Esophagus squamous epithelium (tissue), 5 donors: Measurements from ENCODE around the gene PRR5. TPM values are rescaled to one million over a fixed set of nuclear protein-coding genes. Genes with fewer than 3 reads are reported as not detected.

Source experiments
- DNase-seq: peaks from one replicate; lab custom pipeline; 2025; lab: John Stamatoyannopoulos, UW
- H3K27ac ChIP-seq, 4 donors: fragments of 200-600 bp; sonication (generic); one replicate each; pipeline ENCODE4 v1.5.1; 2016 to 2019; ENCODE audit warnings: mild to moderate bottlenecking in 1 of 4
- H3K27me3 ChIP-seq, 4 donors: fragments of 200-600 bp; sonication (generic); 1 replicate in 3 of 4; 2 replicates in 1 of 4; pipeline versions ENCODE4 v1.5.1 to v1.6.0; 2017 to 2021; ENCODE audit warnings: antibody characterized with exemption in 1 of 4
- H3K36me3 ChIP-seq, 3 donors: fragments of 200-600 bp; sonication (generic); one replicate each; pipeline ENCODE4 v1.5.1; 2016 to 2019
- H3K4me1 ChIP-seq, 3 donors: fragments of 200-600 bp; sonication (generic); one replicate each; pipeline ENCODE4 v1.5.1; 2017 to 2019
- H3K4me3 ChIP-seq, 4 donors: fragments of 200-600 bp; sonication (generic); 1 replicate in 3 of 4; 2 replicates in 1 of 4; pipeline ENCODE4 v1.5.1; 2016 to 2019; ENCODE audit warnings: mild to moderate bottlenecking in 2 of 4, moderate library complexity in 1 of 4
- H3K9me3 ChIP-seq, 3 donors: fragments of 200-600 bp; sonication (generic); one replicate each; pipeline ENCODE4 v1.5.1; 2016 to 2019
- CTCF ChIP-seq, 6 experiments: fragments of 450-650 bp in 4 of 6; fragments of 200-600 bp in 2 of 6; sonication (generic) in 2 of 6; IDR thresholded peaks; one replicate each; pipeline ENCODE4 v1.5.1; 2016 to 2019; ENCODE audit warnings: antibody characterized with exemption in 6 of 6, mild to moderate bottlenecking in 4 of 6, moderate library complexity in 4 of 6
- POLR2A ChIP-seq, 4 donors: fragments of 450-650 bp; IDR thresholded peaks; one replicate each; pipeline ENCODE4 v1.6.1; 2017; ENCODE audit warnings: antibody characterized with exemption in 4 of 4, mild to moderate bottlenecking in 4 of 4, moderate library complexity in 3 of 4
- WGBS, 2 donors: methylation state at CpG; one replicate each; pipeline ENCODE4 v1.1.5; 2018; 5-methylcytosine and 5-hydroxymethylcytosine counted together
- intact Hi-C: fragments of 100-400 bp; cut with DNase I; formaldehyde crosslinking; loops from one replicate; pipeline ENCODE4 v1.15.0; 2022
- total RNA-seq, 4 donors: library from RNA; depleted of rRNA; stranded (reverse); fragments of >200 nt; gene quantifications; one replicate each; pipeline ENCODE4 v1.1.0, GENCODE V29; 2016
- donor health status: DM: yes; HTN: yes; CAD: no.

The PRR5 gene
- total RNA-seq, 4 donors from 2014 or later: 20.8 to 33.0 (median 23.4) TPM

DNA sequence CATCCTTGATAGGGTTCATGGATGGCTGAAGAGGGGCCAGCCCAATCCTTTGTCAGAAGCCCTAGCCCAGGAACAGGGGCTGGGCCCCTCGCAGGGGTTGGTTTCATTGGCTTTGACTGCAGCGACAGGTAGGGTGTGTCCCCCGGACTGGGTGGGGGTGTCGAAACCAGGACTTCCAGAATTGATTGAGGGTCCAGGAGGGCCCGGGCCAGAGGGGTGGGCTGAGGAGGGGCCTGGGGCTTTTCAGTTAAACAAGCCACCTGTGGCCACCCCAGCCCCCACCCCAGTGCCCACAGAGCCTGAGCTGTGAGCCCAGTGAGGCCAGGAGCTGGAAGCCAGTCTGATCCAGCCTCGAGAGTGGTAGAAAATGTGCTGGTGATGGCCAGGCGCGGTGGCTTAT, 18.1 kb upstream of the PRR5 start:
- H3K27ac ChIP-seq: peak overlapping the region in 2 of 4 donors; percentile 87
- H3K27me3 ChIP-seq: no peaks in the 10 kb centered on the region
- DNase-seq: no peak
- no peaks in the 10 kb centered on the region for H3K9me3 ChIP-seq
- H3K4me3 ChIP-seq: no peak overlapping the region
- no peaks in the 10 kb centered on the region for H3K36me3 ChIP-seq
- WGBS, 2 donors: 70 to 76% methylated on average over 4 to 8 of the region's 8 CpGs
- peaks cover 12 to 54% (median 24%) of the 10 kb centered on the region in 3 donors for H3K4me1 ChIP-seq
- intact Hi-C loops: no loop called here
- TF ChIP-seq POLR2A (IDR thresholded peaks at IDR 0.05) (no peak), CTCF (IDR thresholded peaks at IDR 0.05) (no peak)

DNA sequence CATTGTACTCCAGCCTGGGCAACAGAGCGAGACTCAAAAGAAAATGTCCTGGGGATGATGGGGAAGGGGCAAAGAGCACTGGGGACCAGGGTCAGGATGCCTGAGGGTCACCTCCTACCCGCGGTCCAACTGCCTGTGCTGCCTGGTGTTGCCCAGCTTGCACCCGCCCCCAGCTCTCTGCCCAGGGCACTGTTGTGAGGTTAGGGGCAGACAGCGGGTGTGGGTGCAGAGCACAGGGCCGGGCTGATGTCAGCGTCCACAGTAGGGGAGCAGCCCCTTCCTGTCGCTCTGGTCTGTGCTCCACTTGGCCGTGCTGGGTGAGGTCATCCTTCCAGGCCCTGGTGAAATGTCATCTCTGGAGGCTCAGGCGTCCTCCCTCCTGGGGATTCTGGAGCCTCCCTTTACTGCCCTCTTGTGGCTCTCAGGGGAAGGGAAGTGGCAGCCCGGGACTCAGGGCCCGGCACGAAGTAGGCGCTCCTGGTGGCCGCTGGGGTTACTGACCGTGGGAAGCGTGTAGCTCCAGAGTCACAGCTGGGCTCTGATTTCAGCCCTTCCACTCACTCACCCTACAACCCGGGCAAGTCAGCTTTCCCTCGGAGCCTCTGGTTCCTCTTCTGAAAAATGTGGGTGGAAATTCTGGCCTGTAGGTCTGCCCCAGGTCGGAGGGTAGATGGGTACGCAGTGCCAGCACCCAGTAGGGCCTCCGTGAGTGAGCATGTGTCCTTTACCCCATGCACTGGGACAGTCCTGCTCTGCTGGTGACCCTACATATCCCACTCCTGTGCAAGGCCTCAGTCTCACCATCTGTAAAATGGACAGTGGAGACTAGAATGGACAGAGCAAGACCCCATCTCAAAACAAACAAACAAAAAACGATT, 17.3 kb upstream of the PRR5 start:
- TF ChIP-seq POLR2A (IDR thresholded peaks at IDR 0.05) (no peak), CTCF (IDR thresholded peaks at IDR 0.05) (peak; percentile 77 to 99 (median 96))
- peak; percentile 46 for DNase-seq
- Histone ChIP-seq H3K9me3 (no peaks in the 10 kb centered on the region), H3K4me3 (peak overlapping the region in 1 of 4 donors; percentile 7), H3K36me3 (no peaks in the 10 kb centered on the region), H3K4me1 (peaks cover 12 to 54% (median 24%) of the 10 kb centered on the region in 3 donors), H3K27ac (peak overlapping the region; percentile 54 to 87 (median 82)), H3K27me3 (no peaks in the 10 kb centered on the region)
- intact Hi-C loops: no loop called here
- WGBS, 2 donors: 30 to 32% methylated on average over 6 to 9 of the region's 23 CpGs

DNA sequence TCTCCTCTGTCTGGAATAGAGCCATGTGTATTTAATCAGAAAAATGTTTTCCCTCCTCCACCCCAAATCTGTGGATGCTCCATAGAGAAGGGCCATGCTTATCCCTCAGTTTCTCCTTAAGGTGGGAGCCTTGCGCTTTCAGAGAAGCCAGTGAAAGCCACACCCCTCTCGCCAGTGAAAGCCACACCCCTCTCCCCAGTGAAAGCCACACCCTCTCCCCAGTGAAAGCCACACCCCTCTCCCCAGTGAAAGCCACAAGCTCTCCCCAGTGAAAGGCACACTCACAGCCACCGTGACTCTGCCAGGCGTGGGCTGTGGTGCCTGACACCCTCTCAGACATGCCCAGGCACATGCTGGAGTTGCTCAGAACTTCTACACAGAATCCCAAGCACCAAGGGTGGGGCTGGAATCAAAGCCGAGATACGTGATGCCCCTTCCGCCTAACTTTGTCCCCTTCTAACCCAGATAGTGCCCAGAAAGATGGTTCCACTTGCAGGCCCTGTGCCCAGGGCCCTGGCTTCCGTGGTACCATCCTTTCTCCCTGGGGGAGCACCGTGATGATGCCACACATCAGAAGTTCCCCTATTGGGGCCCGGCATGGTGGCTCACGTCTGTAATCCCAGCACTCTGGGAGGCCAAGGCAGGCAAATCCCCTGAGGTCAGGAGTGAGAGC, 16.5 kb upstream of the PRR5 start:
- intact Hi-C loops: no loop called here
- TF ChIP-seq POLR2A (IDR thresholded peaks at IDR 0.05): no peak
- TF ChIP-seq CTCF (IDR thresholded peaks at IDR 0.05): no peak
- 4 to 28% methylated on average over 3 to 4 of the region's 11 CpGs for WGBS, 2 donors

GRCh38 chr22:44686873-44687600, 15.0 kb upstream of the PRR5 start:
- intact Hi-C loops: no loop called here
- no peak for DNase-seq
- Histone ChIP-seq H3K9me3 (no peaks in the 10 kb centered on the region), H3K36me3 (no peaks in the 10 kb centered on the region), H3K27ac (peak overlapping the region in 3 of 4 donors; percentile 10 to 87 (median 83)), H3K27me3 (no peaks in the 10 kb centered on the region), H3K4me1 (peaks cover 17 to 49% (median 24%) of the 10 kb centered on the region in 3 donors), H3K4me3 (no peak overlapping the region)
- 37 to 46% methylated on average over 10 of the region's 10 CpGs for WGBS, 2 donors
- TF ChIP-seq POLR2A (IDR thresholded peaks at IDR 0.05) (no peak), CTCF (IDR thresholded peaks at IDR 0.05) (no peak)

More for the DNA sequence above, 16.5 kb upstream of the PRR5 start:
- H3K36me3 ChIP-seq: no peaks in the 10 kb centered on the region
- H3K4me3 ChIP-seq: peak overlapping the region in 1 of 4 donors; percentile 18
- peaks cover 12 to 52% (median 24%) of the 10 kb centered on the region in 3 donors for H3K4me1 ChIP-seq
- H3K27me3 ChIP-seq: no peaks in the 10 kb centered on the region
- H3K27ac ChIP-seq: peak overlapping the region; percentile 78 to 87 (median 85)
- DNase-seq: no peak
- no peaks in the 10 kb centered on the region for H3K9me3 ChIP-seq
